Effector memory CD8-positive, alpha-beta T cell (primary cell): ENCODE data around the gene HYI.
"Not testable (repeated sequence)": the region's sequence is repeated elsewhere in the genome, so short reads cannot be mapped to it uniquely, and the experiment has no call there.

Experiments
- ATAC-seq: fragments of 150-1000 bp; cut with Tn5 transposase; replicated peaks from 2 replicates; pipeline ENCODE4 v1.10.0; 2021; ENCODE audit warnings: mild to moderate bottlenecking, moderate library complexity
- DNase-seq, 3 experiments: peaks; one replicate each; pipeline ENCODE4 v3.0.0; 2021
- H3K27ac Mint-ChIP-seq, 2 donors: one replicate each; pipeline ENCODE4 v1.8.0; 2022; ENCODE audit warnings: mild to moderate bottlenecking in 2 of 2, mixed read lengths in 2 of 2, moderate library complexity in 2 of 2
- H3K27me3 Mint-ChIP-seq, 2 donors: one replicate each; pipeline ENCODE4 v1.8.0; 2022; ENCODE audit warnings: mixed read lengths in 2 of 2
- H3K36me3 Mint-ChIP-seq: one replicate; pipeline ENCODE4 v1.8.0; 2022; ENCODE audit warnings: mild to moderate bottlenecking, moderate library complexity, mixed read lengths; ENCODE audit not compliant: insufficient read depth
- H3K4me1 Mint-ChIP-seq, 2 donors: one replicate each; pipeline ENCODE4 v1.8.0; 2022; ENCODE audit warnings: low read depth in 2 of 2, mixed read lengths in 2 of 2
- H3K4me3 Mint-ChIP-seq, 2 donors: one replicate each; pipeline ENCODE4 v1.8.0; 2022; ENCODE audit warnings: mild to moderate bottlenecking in 2 of 2, mixed read lengths in 2 of 2, moderate library complexity in 2 of 2
- H3K9me3 Mint-ChIP-seq, 2 donors: one replicate each; pipeline ENCODE4 v1.8.0; 2022; ENCODE audit warnings: mixed read lengths in 2 of 2
- total RNA-seq, 9 experiments: gene quantifications; one replicate each; lab custom pipeline; 2026; lab: John Stamatoyannopoulos, UW

HYI gene, protein sequence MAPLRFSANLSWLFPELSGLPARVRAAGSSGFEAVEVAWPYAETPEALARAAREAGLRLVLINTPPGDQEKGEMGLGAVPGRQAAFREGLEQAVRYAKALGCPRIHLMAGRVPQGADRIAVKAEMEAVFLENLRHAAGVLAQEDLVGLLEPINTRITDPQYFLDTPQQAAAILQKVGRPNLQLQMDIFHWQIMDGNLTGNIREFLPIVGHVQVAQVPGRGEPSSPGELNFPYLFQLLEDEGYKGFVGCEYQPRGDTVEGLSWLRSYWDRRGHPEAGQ
- 2.2 to 15.0 (median 6.7) reads per million in 9 experiments for total RNA-seq

GRCh38 chr1:43453442-43454269, at the start of gene HYI:
TSS of gene HYI (minus strand) at chr1:43453931. CDS start at chr1:43453793, 138 bp downstream.
- peak within 1 kb of the TSS; percentile 83 to 84 for H3K4me3 Mint-ChIP-seq
- H3K27me3 Mint-ChIP-seq, result peaks cover 31 to 35% of the 10 kb centered on the region in 2 donors
- peak within 1 kb of the TSS; percentile 75 to 77 for H3K27ac Mint-ChIP-seq
- H3K4me1 Mint-ChIP-seq, result peaks cover 12 to 17% of the 10 kb centered on the region in 2 donors
- H3K9me3 Mint-ChIP-seq, result no peaks in the 10 kb centered on the region
- DNase-seq (peak; percentile 38 to 46 (median 41)), ATAC-seq (peak; percentile 75)
- H3K36me3 Mint-ChIP-seq, result peaks cover 20% of the 10 kb centered on the region

DNA sequence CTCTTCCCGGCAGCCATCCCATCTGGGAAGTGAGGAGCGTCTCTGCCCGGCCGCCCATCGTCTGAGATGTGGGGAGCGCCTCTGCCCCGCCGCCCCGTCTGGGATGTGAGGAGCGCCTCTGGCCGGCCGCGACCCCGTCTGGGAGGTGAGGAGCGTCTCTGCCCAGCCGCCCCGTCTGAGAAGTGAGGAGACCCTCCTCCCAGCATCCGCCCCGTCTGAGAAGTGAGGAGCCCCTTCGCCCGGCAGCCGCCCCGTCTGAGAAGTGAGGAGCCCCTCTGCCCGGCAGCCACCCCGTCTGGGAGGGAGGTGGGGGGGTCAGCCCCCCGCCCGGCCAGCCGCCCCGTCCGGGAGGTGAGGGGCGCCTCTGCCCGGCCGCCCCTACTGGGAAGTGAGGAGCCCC, 48.1 kb upstream of the HYI start:
- not testable (repeated sequence) for H3K36me3 Mint-ChIP-seq, ATAC-seq, H3K27ac Mint-ChIP-seq, H3K4me3 Mint-ChIP-seq, H3K4me1 Mint-ChIP-seq, DNase-seq, H3K9me3 Mint-ChIP-seq
- peaks cover 38 to 57% of the 10 kb centered on the region in 2 donors for H3K27me3 Mint-ChIP-seq

- H3K36me3 Mint-ChIP-seq, result peaks cover 3% of the 10 kb centered on the region
- no peaks in the 10 kb centered on the region for H3K9me3 Mint-ChIP-seq
- no peak for DNase-seq
- no peak overlapping the region for H3K27ac Mint-ChIP-seq
- no peak for ATAC-seq
- peaks cover 32 to 48% of the 10 kb centered on the region in 2 donors for H3K27me3 Mint-ChIP-seq
- H3K4me3 Mint-ChIP-seq, result no peak overlapping the region
- no peaks in the 10 kb centered on the region for H3K4me1 Mint-ChIP-seq
Observed at GRCh38 chr1:43499898-43500297, 46.2 kb upstream of the HYI start.

DNA sequence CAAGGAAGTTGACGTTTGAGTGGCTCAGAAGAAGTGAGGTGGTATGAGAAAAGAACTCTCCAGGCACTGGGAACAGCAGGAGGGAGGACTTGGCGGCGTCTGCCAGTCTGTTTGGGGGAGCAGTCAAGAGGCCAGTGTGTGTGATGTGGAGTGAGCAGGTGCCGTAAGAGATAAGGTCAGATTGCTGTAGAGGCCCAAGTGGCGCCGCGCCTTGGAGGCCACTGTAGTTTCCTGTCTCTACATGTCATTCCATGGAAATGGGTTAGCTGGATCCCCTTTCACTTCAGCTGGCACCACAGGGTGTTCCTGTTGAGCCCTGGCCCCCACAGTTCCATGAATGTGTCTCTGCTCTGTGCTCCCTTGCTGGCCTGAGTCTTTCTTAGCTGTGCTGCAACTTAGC, 41.5 kb upstream of the HYI start:
- ATAC-seq, result no peak
- peaks cover 24 to 50% of the 10 kb centered on the region in 2 donors for H3K27me3 Mint-ChIP-seq
- H3K4me1 Mint-ChIP-seq, result no peaks in the 10 kb centered on the region
- no peak overlapping the region for H3K4me3 Mint-ChIP-seq
- no peak overlapping the region for H3K27ac Mint-ChIP-seq
- DNase-seq, result no peak
- peaks cover 3% of the 10 kb centered on the region for H3K36me3 Mint-ChIP-seq
- H3K9me3 Mint-ChIP-seq, result peaks cover 0 to 14% of the 10 kb centered on the region in 2 donors

DNA sequence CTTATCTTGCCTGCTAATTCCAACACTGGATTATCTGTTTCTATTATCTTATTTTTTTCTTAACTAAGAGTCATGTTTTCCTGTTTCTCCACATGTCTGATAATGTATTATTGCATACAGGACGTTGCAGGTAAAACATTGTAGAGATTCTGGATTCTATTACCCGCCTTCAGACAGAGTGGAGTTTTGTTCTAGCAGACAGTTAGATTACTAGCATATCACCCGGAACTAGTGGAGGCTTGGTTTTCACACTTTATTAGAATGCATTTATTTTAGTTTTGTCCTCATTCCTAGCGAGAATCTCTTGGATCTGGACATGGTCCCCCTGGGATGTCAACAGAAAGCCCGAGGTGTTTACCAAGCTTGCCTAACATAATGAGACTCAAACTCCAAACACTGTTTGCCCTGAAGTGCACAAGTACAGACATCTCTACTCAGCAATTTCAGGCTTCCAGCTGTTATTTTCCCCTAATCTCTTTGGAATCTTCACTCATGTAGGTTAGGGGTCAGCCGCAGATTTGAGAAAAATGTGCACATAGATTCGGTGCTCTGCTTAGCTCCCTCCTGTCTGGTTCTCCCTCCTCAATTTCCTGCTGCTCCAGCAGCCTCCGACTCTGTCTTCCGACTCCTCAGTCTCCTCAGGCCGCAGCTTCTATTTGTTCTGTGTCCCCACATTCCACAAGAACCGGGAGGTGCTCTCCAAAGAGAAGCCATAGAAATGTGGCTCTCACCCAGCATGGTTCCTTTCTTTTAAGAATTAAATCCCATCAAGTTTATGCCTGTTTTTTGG, 40.1 kb upstream of the HYI start:
- no peak for DNase-seq
- peaks cover 13 to 37% of the 10 kb centered on the region in 2 donors for H3K27me3 Mint-ChIP-seq
- H3K4me1 Mint-ChIP-seq, result no peaks in the 10 kb centered on the region
- ATAC-seq, result no peak
- peaks cover 4 to 19% of the 10 kb centered on the region in 2 donors for H3K9me3 Mint-ChIP-seq
- no peak overlapping the region for H3K27ac Mint-ChIP-seq
- H3K4me3 Mint-ChIP-seq, result no peak overlapping the region
- no peaks in the 10 kb centered on the region for H3K36me3 Mint-ChIP-seq

DNA sequence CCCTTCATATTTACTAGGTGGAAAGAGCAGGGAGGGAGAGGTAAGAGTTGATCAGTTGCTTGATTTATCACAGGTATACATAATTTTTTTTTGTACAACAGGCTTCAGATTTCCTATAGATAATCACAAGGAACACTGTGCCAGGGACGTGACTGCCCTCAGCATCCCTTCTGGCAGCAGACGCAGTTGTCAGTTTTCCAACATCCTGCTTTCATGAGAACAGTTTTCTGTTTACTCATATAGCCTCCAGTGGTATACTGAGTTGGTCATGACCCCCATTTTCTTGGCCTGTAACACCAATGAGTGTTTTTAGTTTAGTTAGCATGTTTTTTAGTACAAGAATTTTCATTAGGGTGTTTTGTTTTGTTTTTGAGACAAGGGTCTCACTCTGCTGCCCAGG, 39.1 kb upstream of the HYI start:
- peaks cover 11 to 37% of the 10 kb centered on the region in 2 donors for H3K27me3 Mint-ChIP-seq

GRCh38 chr1:43491061-43491460, 37.3 kb upstream of the HYI start:
- Mint-ChIP-seq H3K27me3 (peaks cover 5 to 36% of the 10 kb centered on the region in 2 donors), H3K4me3 (no peak overlapping the region), H3K36me3 (no peaks in the 10 kb centered on the region), H3K4me1 (no peaks in the 10 kb centered on the region), H3K9me3 (peaks cover 9 to 19% of the 10 kb centered on the region in 2 donors), H3K27ac (no peak overlapping the region)
- no peak for DNase-seq
- ATAC-seq, result no peak

More for the DNA sequence above, 39.1 kb upstream of the HYI start:
- H3K4me3 Mint-ChIP-seq, result no peak overlapping the region
- no peaks in the 10 kb centered on the region for H3K4me1 Mint-ChIP-seq
- H3K27ac Mint-ChIP-seq, result no peak overlapping the region
- peaks cover 5 to 19% of the 10 kb centered on the region in 2 donors for H3K9me3 Mint-ChIP-seq
- no peaks in the 10 kb centered on the region for H3K36me3 Mint-ChIP-seq
- ATAC-seq (no peak), DNase-seq (no peak)

DNA sequence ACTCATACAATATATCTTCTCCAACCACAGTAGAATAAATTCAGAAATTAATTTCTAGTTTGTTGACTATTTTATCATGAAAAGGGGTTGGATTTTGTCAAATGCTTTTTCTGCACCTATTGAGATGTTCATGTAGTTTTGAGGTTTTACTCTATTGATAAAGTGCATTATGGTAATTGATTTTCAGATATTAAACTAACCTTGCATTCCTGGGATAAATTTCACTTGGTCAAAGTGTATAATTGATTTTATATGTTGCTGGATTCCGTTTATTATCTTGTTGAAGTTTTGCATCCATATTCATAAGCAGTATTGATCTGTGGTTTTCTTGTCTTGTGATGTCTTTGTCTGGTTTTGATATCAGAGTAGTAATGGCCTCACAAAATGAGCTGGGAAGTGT, 34.4 kb upstream of the HYI start:
- H3K27me3 Mint-ChIP-seq, result peaks cover 5 to 19% of the 10 kb centered on the region in 2 donors
- no peaks in the 10 kb centered on the region for H3K36me3 Mint-ChIP-seq
- ATAC-seq, result no peak
- H3K27ac Mint-ChIP-seq, result no peak overlapping the region
- H3K9me3 Mint-ChIP-seq, result peaks cover 9 to 19% of the 10 kb centered on the region in 2 donors
- DNase-seq, result no peak
- H3K4me1 Mint-ChIP-seq, result no peaks in the 10 kb centered on the region
- H3K4me3 Mint-ChIP-seq, result no peak overlapping the region

DNA sequence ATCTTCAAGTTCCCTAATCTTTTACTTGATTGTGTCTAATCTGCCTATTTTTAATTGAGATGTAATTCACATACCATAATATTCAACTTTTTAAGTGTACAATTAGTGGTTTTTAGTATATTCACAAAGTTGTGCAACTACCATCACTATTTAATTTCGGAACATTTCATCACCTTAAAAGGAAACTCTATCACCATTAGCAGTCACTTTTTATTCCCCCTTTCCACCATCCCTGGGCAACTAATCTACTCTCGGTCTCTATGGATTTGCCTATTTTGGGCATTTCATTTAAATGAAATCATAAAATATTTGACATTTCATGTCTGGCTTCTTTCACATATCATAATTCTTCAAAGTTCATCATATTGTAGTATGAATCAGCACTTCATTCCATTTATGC, 30.6 kb upstream of the HYI start:
- Mint-ChIP-seq H3K4me3 (no peak overlapping the region), H3K27ac (no peak overlapping the region), H3K4me1 (no peaks in the 10 kb centered on the region), H3K27me3 (peaks cover 9 to 13% of the 10 kb centered on the region in 2 donors), H3K36me3 (no peaks in the 10 kb centered on the region), H3K9me3 (peaks cover 0 to 5% of the 10 kb centered on the region in 2 donors)
- DNase-seq (no peak), ATAC-seq (no peak)

DNA sequence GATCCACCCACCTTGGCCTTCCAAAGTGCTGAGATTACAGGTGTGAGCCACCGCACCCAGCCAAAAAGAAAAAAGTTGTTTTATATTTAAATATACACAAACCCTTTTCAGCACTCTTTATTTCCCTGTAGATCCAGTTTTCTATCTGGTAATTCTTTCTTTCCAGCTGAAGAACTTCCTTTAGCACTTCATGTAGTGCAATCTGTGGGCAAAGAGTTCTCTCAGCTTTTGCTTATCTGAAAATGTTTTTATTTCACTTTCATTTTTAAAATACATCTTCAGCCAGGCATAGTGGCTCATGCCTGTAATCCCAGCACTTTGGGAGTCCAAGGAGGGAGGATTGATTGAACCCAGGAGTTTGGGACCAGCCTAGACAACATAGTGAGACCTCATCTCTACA, 28.5 kb upstream of the HYI start:
- Mint-ChIP-seq H3K9me3 (peaks cover 0 to 2% of the 10 kb centered on the region in 2 donors), H3K4me3 (no peak overlapping the region), H3K36me3 (no peaks in the 10 kb centered on the region), H3K4me1 (no peaks in the 10 kb centered on the region), H3K27me3 (peaks cover 9 to 17% of the 10 kb centered on the region in 2 donors), H3K27ac (peak overlapping the region; percentile 64 to 71)
- ATAC-seq (no peak), DNase-seq (no peak)

DNA sequence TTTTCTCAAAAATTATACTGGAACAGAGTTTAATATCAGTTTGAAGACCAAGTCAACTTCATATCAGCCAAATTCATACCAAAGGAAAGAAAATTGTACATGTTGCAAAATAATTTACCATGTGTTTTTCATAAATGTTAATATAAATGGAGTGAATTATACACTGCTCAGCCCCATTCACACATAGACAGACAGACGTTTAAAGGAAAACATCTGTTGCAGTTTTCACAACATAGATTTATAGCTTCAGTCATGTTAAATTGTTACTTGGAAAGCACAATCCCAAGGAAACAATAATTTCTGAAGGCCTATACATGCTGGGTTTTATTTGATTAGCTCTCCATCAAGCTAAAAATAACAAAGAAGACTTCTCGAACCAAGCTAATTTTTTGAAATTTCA, 27.8 kb upstream of the HYI start:
- no peak for ATAC-seq
- Mint-ChIP-seq H3K4me3 (no peak overlapping the region), H3K9me3 (no peaks in the 10 kb centered on the region), H3K27me3 (peaks cover 9 to 25% of the 10 kb centered on the region in 2 donors), H3K27ac (no peak overlapping the region), H3K4me1 (no peaks in the 10 kb centered on the region), H3K36me3 (no peaks in the 10 kb centered on the region)
- no peak for DNase-seq

GRCh38 chr1:43479414-43479813, 25.7 kb upstream of the HYI start:
- no peak for DNase-seq
- Mint-ChIP-seq H3K9me3 (no peaks in the 10 kb centered on the region), H3K36me3 (no peaks in the 10 kb centered on the region), H3K27ac (no peak overlapping the region), H3K4me1 (no peaks in the 10 kb centered on the region), H3K27me3 (peaks cover 9 to 26% of the 10 kb centered on the region in 2 donors), H3K4me3 (no peak overlapping the region)
- no peak for ATAC-seq

- DNase-seq (no peak), ATAC-seq (no peak)
- Mint-ChIP-seq H3K27ac (no peak overlapping the region), H3K4me1 (no peaks in the 10 kb centered on the region), H3K36me3 (no peaks in the 10 kb centered on the region), H3K9me3 (no peaks in the 10 kb centered on the region), H3K4me3 (no peak overlapping the region), H3K27me3 (peaks cover 9 to 28% of the 10 kb centered on the region in 2 donors)
Observed at GRCh38 chr1:43477716-43478115, 24.0 kb upstream of the HYI start.
